ENCODE measurements around the gene MTHFD2L.

Gene MTHFD2L

DNA sequence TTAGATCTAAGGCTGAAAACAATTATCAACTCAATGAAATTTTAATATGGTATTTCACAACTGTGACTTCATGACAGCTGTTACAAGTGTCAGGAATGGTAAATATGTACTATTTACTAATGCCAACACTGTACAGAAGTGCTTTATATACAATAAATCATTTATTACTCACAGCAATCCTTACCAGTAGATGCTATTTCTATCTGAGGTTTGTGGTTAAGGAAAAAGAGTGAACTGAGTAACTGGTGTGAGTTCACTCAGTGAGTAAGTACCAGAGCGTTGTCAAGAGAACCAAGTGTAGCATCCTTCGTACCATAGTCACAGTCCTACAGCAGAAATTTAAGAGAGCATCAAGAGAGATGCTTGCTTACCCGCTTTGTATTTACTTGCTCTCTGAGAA, 23.3 kb downstream of the MTHFD2L start:
- H3K27ac ChIP-seq: no peak overlapping the region
- no peaks in the 10 kb centered on the region for H4K20me1 ChIP-seq (ENCODE audit: insufficient read depth)
- no peak overlapping the region for H3K4me3 ChIP-seq (IDR thresholded peaks at IDR 0.05; ENCODE audit: insufficient read depth, low read depth, low read length)
- TF ChIP-seq, protein P1, sequence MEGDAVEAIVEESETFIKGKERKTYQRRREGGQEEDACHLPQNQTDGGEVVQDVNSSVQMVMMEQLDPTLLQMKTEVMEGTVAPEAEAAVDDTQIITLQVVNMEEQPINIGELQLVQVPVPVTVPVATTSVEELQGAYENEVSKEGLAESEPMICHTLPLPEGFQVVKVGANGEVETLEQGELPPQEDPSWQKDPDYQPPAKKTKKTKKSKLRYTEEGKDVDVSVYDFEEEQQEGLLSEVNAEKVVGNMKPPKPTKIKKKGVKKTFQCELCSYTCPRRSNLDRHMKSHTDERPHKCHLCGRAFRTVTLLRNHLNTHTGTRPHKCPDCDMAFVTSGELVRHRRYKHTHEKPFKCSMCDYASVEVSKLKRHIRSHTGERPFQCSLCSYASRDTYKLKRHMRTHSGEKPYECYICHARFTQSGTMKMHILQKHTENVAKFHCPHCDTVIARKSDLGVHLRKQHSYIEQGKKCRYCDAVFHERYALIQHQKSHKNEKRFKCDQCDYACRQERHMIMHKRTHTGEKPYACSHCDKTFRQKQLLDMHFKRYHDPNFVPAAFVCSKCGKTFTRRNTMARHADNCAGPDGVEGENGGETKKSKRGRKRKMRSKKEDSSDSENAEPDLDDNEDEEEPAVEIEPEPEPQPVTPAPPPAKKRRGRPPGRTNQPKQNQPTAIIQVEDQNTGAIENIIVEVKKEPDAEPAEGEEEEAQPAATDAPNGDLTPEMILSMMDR (conservative IDR thresholded peaks at IDR 0.05; ENCODE audit: low read depth, low read length): no peak
- H3K27me3 ChIP-seq (ENCODE audit: insufficient read depth, low read depth): no peaks in the 10 kb centered on the region
- peaks cover 17% of the 10 kb centered on the region for H3K4me1 ChIP-seq (ENCODE audit: low read depth, poor library complexity, severe bottlenecking)
- no peaks in the 10 kb centered on the region for H3K36me3 ChIP-seq (ENCODE audit: insufficient read depth)
- H3K79me2 ChIP-seq (ENCODE audit: insufficient read depth, low read depth): no peaks in the 10 kb centered on the region
- H3K4me2 ChIP-seq: no peak overlapping the region
- H3K9ac ChIP-seq: no peak overlapping the region
- H2AFZ ChIP-seq (ENCODE audit: low read depth): no peak overlapping the region

DNA sequence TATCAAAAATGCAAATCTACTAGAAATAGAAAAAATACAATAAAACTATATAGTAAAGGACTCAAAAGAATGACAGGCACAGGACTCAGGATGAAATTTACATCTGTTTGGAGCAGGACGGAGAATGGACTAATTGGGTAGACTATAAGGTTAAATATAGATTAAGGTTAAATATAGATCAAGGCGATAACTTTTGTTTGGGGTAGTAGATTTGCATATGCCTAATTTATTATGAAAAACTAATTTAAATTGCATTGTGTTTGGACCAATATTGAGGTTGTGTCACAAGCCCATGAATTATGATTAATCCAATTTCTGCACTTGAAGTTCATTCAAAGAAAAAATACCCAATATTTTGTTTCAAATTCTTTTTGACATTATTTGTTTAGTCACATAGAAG, 31.0 kb downstream of the MTHFD2L start:
- no peak overlapping the region for H3K4me3 ChIP-seq (IDR thresholded peaks at IDR 0.05; ENCODE audit: insufficient read depth, low read depth, low read length)
- TF ChIP-seq, protein P1 (conservative IDR thresholded peaks at IDR 0.05; ENCODE audit: low read depth, low read length): no peak
- H4K20me1 ChIP-seq (ENCODE audit: insufficient read depth): no peaks in the 10 kb centered on the region
- no peaks in the 10 kb centered on the region for H3K27me3 ChIP-seq (ENCODE audit: insufficient read depth, low read depth)
- no peak overlapping the region for H2AFZ ChIP-seq (ENCODE audit: low read depth)
- H3K79me2 ChIP-seq (ENCODE audit: insufficient read depth, low read depth): no peaks in the 10 kb centered on the region
- no peak overlapping the region for H3K9ac ChIP-seq
- H3K4me2 ChIP-seq: no peak overlapping the region
- no peaks in the 10 kb centered on the region for H3K36me3 ChIP-seq (ENCODE audit: insufficient read depth)
- H3K4me1 ChIP-seq (ENCODE audit: low read depth, poor library complexity, severe bottlenecking): peaks cover 22% of the 10 kb centered on the region
- H3K27ac ChIP-seq: no peak overlapping the region

DNA sequence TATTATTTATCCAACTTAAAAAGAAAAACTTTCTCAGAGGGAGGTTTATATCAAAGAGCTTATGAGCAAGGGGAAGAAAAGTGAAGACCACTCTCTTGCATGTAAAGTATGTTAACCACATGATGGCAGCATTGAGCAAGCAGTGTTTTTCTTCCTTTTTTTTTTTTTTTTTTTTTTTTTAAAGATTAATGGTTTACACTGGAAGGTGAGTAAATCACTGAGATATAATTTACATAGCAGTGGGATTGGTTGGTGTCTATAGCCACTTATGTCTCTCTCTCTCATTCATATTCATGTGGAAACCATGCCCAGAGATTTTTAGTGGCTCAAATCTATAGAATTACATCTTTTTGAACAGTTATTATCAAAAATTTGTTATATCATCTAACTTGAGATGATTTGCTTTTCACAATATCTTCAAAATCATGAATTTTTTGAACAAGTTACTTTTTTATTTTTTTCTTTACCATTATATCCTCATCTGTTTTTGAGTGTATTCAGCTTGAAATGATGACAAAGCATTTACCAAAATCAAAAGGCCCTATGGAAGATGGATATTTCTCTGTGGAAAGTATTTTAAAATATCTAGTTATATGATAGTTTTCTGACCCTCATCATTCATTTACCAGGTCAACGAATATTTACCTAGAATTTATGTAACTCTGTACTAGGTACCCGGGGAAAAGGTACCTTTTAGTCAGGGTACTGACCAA, 31.6 kb downstream of the MTHFD2L start:
- Histone ChIP-seq H3K27me3 (ENCODE audit: insufficient read depth, low read depth) (no peaks in the 10 kb centered on the region), H3K79me2 (ENCODE audit: insufficient read depth, low read depth) (no peaks in the 10 kb centered on the region), H3K4me1 (ENCODE audit: low read depth, poor library complexity, severe bottlenecking) (peaks cover 16% of the 10 kb centered on the region), H2AFZ (ENCODE audit: low read depth) (no peak overlapping the region), H4K20me1 (ENCODE audit: insufficient read depth) (no peaks in the 10 kb centered on the region), H3K9ac (no peak overlapping the region), H3K4me2 (no peak overlapping the region), H3K27ac (no peak overlapping the region), H3K4me3 (IDR thresholded peaks at IDR 0.05; ENCODE audit: insufficient read depth, low read depth, low read length) (no peak overlapping the region), H3K36me3 (ENCODE audit: insufficient read depth) (no peaks in the 10 kb centered on the region)
- TF ChIP-seq, protein P1 (conservative IDR thresholded peaks at IDR 0.05; ENCODE audit: low read depth, low read length): peak; percentile 81

DNA sequence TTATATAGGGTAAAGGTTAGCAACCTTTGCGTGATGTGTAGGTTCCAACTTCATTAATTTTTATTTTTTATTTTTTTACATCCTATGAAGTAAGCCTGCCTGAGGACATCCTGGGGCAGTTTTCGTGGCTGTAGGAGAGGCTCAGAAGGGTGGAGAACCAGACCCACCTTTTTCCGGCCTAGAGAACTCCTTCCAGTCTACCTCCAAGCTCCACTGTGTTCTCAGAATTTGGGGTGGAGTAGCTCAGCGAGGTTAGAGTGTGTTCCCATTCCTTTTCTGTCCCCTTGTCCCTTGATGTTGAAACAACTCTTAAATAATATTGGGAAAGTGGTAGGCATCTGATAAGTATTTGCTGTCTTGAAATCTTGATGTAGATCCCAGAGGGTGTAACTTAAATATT, 32.4 kb downstream of the MTHFD2L start:
- no peaks in the 10 kb centered on the region for H4K20me1 ChIP-seq (ENCODE audit: insufficient read depth)
- H3K4me2 ChIP-seq: no peak overlapping the region
- no peaks in the 10 kb centered on the region for H3K27me3 ChIP-seq (ENCODE audit: insufficient read depth, low read depth)
- H3K9ac ChIP-seq: no peak overlapping the region
- no peak overlapping the region for H3K4me3 ChIP-seq (IDR thresholded peaks at IDR 0.05; ENCODE audit: insufficient read depth, low read depth, low read length)
- H3K27ac ChIP-seq: no peak overlapping the region
- no peak overlapping the region for H2AFZ ChIP-seq (ENCODE audit: low read depth)
- H3K36me3 ChIP-seq (ENCODE audit: insufficient read depth): no peaks in the 10 kb centered on the region
- TF ChIP-seq, protein P1 (conservative IDR thresholded peaks at IDR 0.05; ENCODE audit: low read depth, low read length): no peak
- peaks cover 14% of the 10 kb centered on the region for H3K4me1 ChIP-seq (ENCODE audit: low read depth, poor library complexity, severe bottlenecking)
- H3K79me2 ChIP-seq (ENCODE audit: insufficient read depth, low read depth): no peaks in the 10 kb centered on the region
